Memory B cell (primary cell): ENCODE data around the gene PRKAR1A.
"Not testable (repeated sequence)": the region's sequence is repeated elsewhere in the genome, so short reads cannot be mapped to it uniquely, and the experiment has no call there.

Experiments used
- ATAC-seq: fragments of 150-1000 bp; cut with Tn5 transposase; 2 replicates; pipeline ENCODE4 v1.10.0; 2021; ENCODE audit warnings: low read depth, mild to moderate bottlenecking, moderate library complexity
- DNase-seq, 2 donors: peaks; one replicate each; pipeline ENCODE4 v3.0.0; 2022; ENCODE audit warnings: low spot score in 2 of 2
- H3K27ac Mint-ChIP-seq: one replicate; pipeline ENCODE4 v1.8.0; 2022; ENCODE audit warnings: mild to moderate bottlenecking, moderate library complexity, mixed read lengths
- H3K27me3 Mint-ChIP-seq: one replicate; pipeline ENCODE4 v1.8.0; 2022; ENCODE audit warnings: mixed read lengths
- H3K36me3 Mint-ChIP-seq: one replicate; pipeline ENCODE4 v1.8.0; 2022; ENCODE audit warnings: mild to moderate bottlenecking, mixed read lengths
- H3K4me1 Mint-ChIP-seq: one replicate; pipeline ENCODE4 v1.8.0; 2022; ENCODE audit warnings: mixed read lengths
- H3K4me3 Mint-ChIP-seq: one replicate; pipeline ENCODE4 v1.8.0; 2022; ENCODE audit warnings: mild to moderate bottlenecking, moderate library complexity, mixed read lengths
- H3K9me3 Mint-ChIP-seq: one replicate; pipeline ENCODE4 v1.8.0; 2022; ENCODE audit warnings: mixed read lengths

The PRKAR1A gene

DNA sequence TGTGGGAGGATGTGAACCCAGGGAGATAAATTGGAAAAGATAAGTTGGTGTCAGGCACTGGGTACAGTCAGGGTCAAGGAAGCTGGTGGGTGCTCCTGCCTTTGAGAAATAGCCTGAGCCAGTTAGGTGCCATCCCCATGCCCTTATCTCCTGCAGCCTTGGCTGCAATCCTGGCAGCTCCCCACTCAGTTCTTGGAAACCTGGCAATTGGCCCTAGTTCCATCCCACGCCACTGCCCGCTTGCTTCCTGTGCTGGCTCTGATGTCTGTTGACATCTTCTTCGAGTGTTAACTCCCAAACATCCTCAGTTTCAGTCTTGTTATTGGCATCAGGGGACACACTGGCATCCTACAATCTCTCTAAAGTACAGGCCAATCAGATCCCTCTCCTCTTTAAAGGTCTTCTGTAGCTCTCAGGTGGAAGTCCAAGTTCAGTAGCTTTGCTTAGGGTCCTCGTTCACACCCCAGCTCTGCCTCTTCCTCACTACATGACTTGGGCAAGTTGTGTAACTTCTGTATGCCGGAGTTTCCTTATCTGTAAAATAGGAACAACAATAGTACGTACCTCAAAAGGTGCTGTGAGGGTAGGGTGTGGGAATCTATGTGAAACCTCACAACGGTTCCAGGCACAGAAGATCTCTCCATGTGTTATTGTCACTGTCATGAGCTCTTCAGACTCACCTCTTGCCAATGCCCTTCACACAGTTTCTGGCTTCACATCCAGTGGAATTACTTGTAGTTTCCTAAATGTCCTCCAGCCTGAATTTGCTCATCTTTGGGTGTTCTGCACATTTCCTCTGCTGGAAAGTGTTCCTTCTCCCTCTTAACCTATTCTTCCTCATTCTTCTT, 13.5 kb upstream of the PRKAR1A start:
- Mint-ChIP-seq H3K4me3 (peak overlapping the region; percentile 59), H3K9me3 (no peaks in the 10 kb centered on the region), H3K27ac (peak overlapping the region; percentile 81), H3K4me1 (peaks cover 27% of the 10 kb centered on the region), H3K36me3 (peaks cover 1% of the 10 kb centered on the region), H3K27me3 (no peaks in the 10 kb centered on the region)
- no peak for DNase-seq
- no peak for ATAC-seq

DNA sequence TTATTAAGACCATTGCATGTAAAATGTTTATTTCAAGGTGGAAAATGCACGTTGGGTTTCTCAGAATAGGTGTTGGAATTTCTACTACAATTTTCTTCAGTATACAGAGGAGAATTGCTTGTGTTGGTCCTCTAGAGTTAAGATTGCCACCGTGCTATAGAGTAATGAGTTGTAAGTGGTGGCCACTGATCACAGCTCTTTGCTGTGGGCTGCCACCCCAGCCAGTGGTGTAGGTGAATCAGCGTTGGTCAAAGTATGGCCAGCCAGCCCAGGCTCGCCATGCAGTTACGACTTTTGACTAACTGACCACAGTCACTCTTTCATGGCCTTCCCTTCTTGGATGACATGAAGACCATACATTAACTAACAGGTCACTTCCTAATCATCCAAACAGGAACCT, 12.6 kb upstream of the PRKAR1A start:
- H3K4me3 Mint-ChIP-seq: no peak overlapping the region

DNA sequence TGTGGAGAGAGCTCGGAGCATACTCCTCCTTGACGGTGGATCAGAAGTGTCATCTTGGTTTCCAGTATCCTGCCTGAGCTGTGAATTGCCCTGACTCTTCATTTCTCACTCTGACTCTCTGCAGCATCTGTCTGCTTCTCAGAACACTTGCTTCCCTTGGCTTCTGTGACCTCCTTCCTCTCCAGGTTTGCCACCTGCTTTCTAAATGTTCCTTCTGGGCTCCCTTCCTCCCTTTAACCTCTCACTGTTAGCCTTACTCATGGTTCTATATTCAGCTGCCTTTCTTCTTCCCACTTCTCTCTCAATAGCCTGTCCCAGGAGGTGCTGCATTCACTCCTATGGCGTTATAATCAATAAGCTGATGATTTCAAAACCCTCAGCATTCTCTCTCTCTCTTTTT, 11.2 kb upstream of the PRKAR1A start:
- Mint-ChIP-seq H3K27me3 (no peaks in the 10 kb centered on the region), H3K4me3 (no peak overlapping the region), H3K27ac (no peak overlapping the region), H3K9me3 (no peaks in the 10 kb centered on the region), H3K36me3 (peaks cover 1% of the 10 kb centered on the region), H3K4me1 (peaks cover 29% of the 10 kb centered on the region)
- ATAC-seq (no peak), DNase-seq (no peak)

More for the DNA sequence above, 12.6 kb upstream of the PRKAR1A start:
- Mint-ChIP-seq H3K27ac (no peak overlapping the region), H3K9me3 (no peaks in the 10 kb centered on the region), H3K36me3 (peaks cover 1% of the 10 kb centered on the region), H3K4me1 (peaks cover 27% of the 10 kb centered on the region), H3K27me3 (no peaks in the 10 kb centered on the region)
- no peak for DNase-seq
- ATAC-seq: no peak

DNA sequence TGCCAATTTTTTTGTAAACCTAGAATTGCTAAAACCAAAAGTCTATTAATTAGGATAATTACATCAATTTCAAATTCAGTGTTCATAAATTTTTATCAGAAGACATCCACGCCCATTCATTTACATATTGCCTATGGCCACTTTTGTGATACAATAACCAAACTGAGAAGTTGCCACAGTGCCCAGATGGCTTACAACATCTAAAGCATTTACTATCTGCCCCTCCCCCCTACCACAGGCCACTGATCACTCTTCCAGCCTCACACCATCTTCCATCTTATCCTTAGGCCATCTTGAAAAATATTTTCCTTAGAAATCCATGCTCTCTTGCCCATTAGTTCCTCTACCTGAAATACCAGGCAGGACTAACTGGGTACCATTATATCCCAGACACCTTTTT, 6.3 kb upstream of the PRKAR1A start:
- ATAC-seq (no peak), DNase-seq (no peak)
- peaks cover 8% of the 10 kb centered on the region for H3K4me1 Mint-ChIP-seq
- no peak overlapping the region for H3K27ac Mint-ChIP-seq
- no peaks in the 10 kb centered on the region for H3K36me3 Mint-ChIP-seq
- H3K27me3 Mint-ChIP-seq: no peaks in the 10 kb centered on the region
- no peaks in the 10 kb centered on the region for H3K9me3 Mint-ChIP-seq
- H3K4me3 Mint-ChIP-seq: no peak overlapping the region

GRCh38 chr17:68507576-68507975, 4.7 kb upstream of the PRKAR1A start:
- Mint-ChIP-seq H3K4me3 (no peak overlapping the region), H3K27me3 (no peaks in the 10 kb centered on the region), H3K9me3 (no peaks in the 10 kb centered on the region), H3K27ac (no peak overlapping the region), H3K36me3 (no peaks in the 10 kb centered on the region), H3K4me1 (peaks cover 7% of the 10 kb centered on the region)
- no peak for DNase-seq
- ATAC-seq: no peak

GRCh38 chr17:68509141-68510057, 2.8 kb upstream of the PRKAR1A start:
- H3K36me3 Mint-ChIP-seq: no peaks in the 10 kb centered on the region
- H3K4me1 Mint-ChIP-seq: peaks cover 18% of the 10 kb centered on the region
- H3K27ac Mint-ChIP-seq: peak overlapping the region; percentile 100
- no peaks in the 10 kb centered on the region for H3K9me3 Mint-ChIP-seq
- DNase-seq (no peak), ATAC-seq (no peak)
- H3K27me3 Mint-ChIP-seq: no peaks in the 10 kb centered on the region
- no peak overlapping the region for H3K4me3 Mint-ChIP-seq

- H3K27me3 Mint-ChIP-seq: no peaks in the 10 kb centered on the region
- H3K4me1 Mint-ChIP-seq: peaks cover 20% of the 10 kb centered on the region
- DNase-seq (no peak), ATAC-seq (no peak)
- H3K9me3 Mint-ChIP-seq: no peaks in the 10 kb centered on the region
- H3K27ac Mint-ChIP-seq: peak overlapping the region; percentile 100
- peaks cover 5% of the 10 kb centered on the region for H3K36me3 Mint-ChIP-seq
- peak overlapping the region; percentile 78 for H3K4me3 Mint-ChIP-seq
These were observed 968 bp upstream of the PRKAR1A start for GRCh38 chr17:68511254-68511670.

GRCh38 chr17:68511671-68512246, 471 bp upstream of the PRKAR1A start:
- no peaks in the 10 kb centered on the region for H3K9me3 Mint-ChIP-seq
- ATAC-seq (peak; percentile 57), DNase-seq (peak; percentile 73 to 78)
- H3K36me3 Mint-ChIP-seq: peaks cover 6% of the 10 kb centered on the region
- H3K4me3 Mint-ChIP-seq: peak overlapping the region; percentile 97
- peak overlapping the region; percentile 100 for H3K27ac Mint-ChIP-seq
- H3K27me3 Mint-ChIP-seq: no peaks in the 10 kb centered on the region
- H3K4me1 Mint-ChIP-seq: peaks cover 22% of the 10 kb centered on the region

GRCh38 chr17:68512960-68513474, 787 bp downstream of the PRKAR1A start:
- Mint-ChIP-seq H3K9me3 (no peaks in the 10 kb centered on the region), H3K4me3 (peak overlapping the region; percentile 98), H3K36me3 (peaks cover 14% of the 10 kb centered on the region), H3K4me1 (peaks cover 27% of the 10 kb centered on the region), H3K27ac (peak overlapping the region; percentile 100), H3K27me3 (no peaks in the 10 kb centered on the region)
- DNase-seq (peak in 1 of 2 donors; percentile 25), ATAC-seq (no peak)

GRCh38 chr17:68513932-68514331, 1.7 kb downstream of the PRKAR1A start:
- peak overlapping the region; percentile 98 for H3K4me3 Mint-ChIP-seq
- peaks cover 17% of the 10 kb centered on the region for H3K36me3 Mint-ChIP-seq
- peak overlapping the region; percentile 100 for H3K27ac Mint-ChIP-seq
- no peak for DNase-seq
- peaks cover 29% of the 10 kb centered on the region for H3K4me1 Mint-ChIP-seq
- ATAC-seq: no peak
- H3K27me3 Mint-ChIP-seq: no peaks in the 10 kb centered on the region
- H3K9me3 Mint-ChIP-seq: no peaks in the 10 kb centered on the region

DNA sequence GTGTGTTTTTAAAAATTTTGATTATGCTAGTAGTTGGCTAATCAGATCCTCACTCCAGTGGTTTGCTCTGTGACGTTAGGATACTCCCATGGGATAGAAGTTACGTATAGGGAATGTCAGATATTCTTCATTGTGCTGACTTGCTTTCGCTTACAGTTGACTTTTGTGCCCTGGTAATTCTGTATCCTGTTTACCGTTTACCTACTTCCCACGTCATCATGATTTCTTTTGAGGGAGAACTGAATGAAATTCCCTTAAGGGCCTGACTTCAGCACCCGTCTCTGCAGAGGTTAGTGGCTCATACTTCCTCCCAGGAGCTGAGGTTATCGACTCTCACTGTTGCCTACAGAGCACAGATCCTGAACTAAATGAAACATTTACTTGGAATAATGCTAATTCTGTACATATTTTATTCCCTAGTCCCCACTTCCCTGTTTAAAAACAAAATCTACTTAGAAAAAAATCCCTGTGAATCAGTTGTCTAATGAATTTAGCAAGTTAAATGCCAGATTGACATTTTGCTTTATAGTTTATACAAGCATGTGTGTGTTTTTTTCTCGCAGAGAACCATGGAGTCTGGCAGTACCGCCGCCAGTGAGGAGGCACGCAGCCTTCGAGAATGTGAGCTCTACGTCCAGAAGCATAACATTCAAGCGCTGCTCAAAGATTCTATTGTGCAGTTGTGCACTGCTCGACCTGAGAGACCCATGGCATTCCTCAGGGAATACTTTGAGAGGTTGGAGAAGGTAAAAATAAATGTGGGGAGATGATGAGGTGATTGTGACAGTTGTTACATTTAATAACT, 2.8 kb downstream of the PRKAR1A start:
- Mint-ChIP-seq H3K27ac (peak overlapping the region; percentile 100), H3K36me3 (peaks cover 23% of the 10 kb centered on the region), H3K4me1 (peaks cover 35% of the 10 kb centered on the region), H3K4me3 (peak overlapping the region; percentile 15), H3K9me3 (no peaks in the 10 kb centered on the region), H3K27me3 (no peaks in the 10 kb centered on the region)
- ATAC-seq: no peak
- no peak for DNase-seq

DNA sequence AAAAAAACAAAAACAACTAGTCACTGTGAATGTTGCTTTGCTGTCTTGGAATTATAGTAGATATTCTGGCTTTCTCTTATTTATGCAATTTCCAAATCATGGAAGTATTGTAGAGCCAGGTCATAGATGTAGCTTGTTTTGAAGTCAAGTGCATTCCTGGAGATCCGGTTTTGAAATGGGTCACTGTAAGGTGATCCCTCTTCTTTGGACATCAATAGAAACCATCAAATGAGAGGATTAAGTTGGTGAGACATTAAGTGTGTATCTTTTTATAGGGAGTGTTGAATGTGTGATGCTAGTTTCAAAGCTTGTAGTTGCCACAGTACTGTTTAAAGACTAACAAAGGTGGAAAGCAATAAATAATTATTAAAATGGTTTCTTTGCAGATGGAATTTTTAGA, 4.5 kb downstream of the PRKAR1A start:
- no peak for DNase-seq
- H3K4me3 Mint-ChIP-seq: no peak overlapping the region
- H3K27ac Mint-ChIP-seq: peak overlapping the region; percentile 39
- peaks cover 24% of the 10 kb centered on the region for H3K36me3 Mint-ChIP-seq
- no peak for ATAC-seq
- H3K27me3 Mint-ChIP-seq: no peaks in the 10 kb centered on the region
- H3K4me1 Mint-ChIP-seq: peaks cover 32% of the 10 kb centered on the region
- no peaks in the 10 kb centered on the region for H3K9me3 Mint-ChIP-seq

DNA sequence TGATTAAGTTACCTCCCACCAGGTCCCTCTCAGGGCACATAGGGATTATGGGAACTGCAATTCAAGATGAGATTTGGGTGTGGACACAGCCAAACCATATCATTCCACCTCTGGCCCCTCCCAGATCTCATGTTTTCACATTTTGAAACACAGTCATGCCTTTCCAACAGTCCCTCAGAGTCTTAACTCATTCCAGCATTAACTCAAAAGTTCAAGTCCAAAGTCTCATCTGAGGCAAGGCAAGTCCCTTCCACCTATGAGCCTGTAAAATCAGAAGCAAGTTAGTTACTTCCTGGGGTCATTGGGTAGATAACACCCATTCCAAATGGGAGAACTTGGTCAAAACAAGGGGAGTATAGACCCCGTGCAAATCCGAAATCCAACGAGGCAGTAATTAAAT, 5.4 kb downstream of the PRKAR1A start:
- DNase-seq, H3K9me3 Mint-ChIP-seq, H3K27me3 Mint-ChIP-seq, H3K4me3 Mint-ChIP-seq, ATAC-seq: not testable (repeated sequence)
- Mint-ChIP-seq H3K27ac (peak overlapping the region; percentile 39), H3K36me3 (peaks cover 27% of the 10 kb centered on the region), H3K4me1 (peaks cover 32% of the 10 kb centered on the region)
